KG1 (cell line): ENCODE data around the gene MFAP3.
"Not testable (repeated sequence)": the region's sequence is repeated elsewhere in the genome, so short reads cannot be mapped to it uniquely, and the experiment has no call there.

Experiments used
- DNase-seq: peaks from one replicate; lab custom pipeline; 2025; lab: John Stamatoyannopoulos, UW

The MFAP3 gene

DNA sequence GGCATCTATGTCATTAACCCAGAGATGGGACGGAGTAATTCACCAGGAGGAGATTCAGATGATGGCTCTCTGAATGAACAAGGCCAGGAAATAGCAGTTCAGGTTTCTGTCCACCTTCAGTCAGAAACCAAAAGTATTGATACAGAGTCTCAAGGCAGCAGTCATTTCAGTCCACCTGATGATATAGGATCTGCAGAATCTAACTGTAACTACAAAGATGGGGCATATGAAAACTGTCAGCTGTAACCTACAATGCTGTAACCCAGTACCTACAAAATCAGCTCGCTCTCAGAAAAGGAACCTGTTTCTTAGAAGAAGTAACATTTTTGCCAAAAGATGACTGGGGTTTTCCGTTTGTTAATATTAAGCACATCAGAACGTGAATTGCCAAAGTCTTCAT is 14.7 kb downstream of the MFAP3 start:
- DNase-seq, result no peak

DNA sequence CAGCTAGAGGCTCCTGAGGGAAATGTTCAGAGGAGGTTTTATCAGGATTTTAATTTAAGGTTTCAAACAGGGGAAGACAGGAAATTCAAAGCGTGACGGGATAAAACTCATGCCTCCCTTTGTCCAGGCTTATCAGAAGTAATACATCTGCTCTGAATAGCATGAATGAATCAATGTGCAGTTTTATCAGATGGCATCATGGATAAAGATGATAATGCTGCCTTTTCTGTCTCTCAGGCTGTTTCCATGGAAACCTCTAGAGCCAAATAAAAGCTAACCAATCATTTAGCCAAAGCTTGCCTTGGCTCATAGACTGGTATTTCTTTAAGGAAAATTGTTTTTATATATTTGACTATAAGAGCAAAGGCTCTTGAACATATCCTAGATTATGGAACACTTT is 16.4 kb downstream of the MFAP3 start:
- no peak for DNase-seq

- DNase-seq, result no peak
Measured at GRCh38 chr5:154058055-154059038, 19.6 kb downstream of the MFAP3 start.

- no peak for DNase-seq
Measured at GRCh38 chr5:154059039-154059430, 20.3 kb downstream of the MFAP3 start.

DNA sequence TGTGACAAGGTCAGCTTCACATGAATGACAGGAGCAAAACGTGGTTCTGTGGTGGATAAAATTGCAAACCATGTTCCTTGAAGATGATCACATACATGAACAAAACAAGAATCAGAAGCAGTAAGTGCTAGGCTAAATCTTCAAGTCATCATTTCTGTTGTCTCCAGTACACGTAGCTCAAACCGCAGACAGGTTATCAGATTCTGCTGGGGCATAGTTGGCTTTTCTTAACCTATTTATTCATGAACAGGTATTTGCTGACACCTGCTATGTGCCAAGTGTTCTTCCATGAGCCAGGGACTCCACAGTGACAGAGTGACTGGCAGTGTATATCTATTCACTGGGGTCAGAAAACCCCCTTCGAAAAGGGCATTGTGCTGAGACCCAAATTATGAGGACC is 20.8 kb downstream of the MFAP3 start:
- DNase-seq, result no peak

DNA sequence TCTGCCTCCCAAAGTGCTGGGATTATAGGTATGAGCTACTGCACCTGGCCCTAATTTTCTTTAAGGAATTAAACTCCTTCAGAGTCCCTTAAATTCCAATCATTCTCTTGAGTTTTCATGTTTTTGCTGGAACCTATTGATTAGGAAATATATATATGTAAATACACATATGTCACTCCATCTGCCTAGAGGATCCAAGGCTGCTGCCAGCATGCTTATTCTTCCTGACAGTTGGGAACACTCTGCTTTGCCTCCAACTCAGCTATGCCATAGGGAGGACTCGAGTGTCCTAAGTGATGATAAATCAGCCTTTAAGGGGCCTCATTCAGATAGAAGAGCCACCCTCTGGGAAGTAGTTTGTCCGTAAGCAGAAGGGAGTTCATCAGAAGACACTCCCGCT is 21.8 kb downstream of the MFAP3 start:
- DNase-seq, result no peak

DNA sequence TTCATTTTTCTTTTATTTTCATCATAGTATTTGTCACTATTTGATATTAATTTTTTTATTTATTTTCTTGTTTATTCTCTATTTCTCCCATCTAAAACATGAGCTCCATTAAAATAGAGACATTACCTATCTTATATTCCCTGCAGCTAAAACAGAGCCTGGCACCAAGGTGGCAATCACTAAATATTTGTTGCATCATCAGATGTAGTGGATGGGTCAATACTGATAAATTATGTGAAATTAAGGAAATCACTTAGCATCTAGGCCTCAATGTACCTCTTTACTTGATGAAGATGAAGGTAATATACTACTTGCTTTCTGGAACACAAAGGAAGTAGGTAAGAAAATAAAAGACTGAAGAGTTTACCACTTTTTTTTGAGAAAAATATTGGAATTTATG is 24.6 kb downstream of the MFAP3 start:
- no peak for DNase-seq

DNA sequence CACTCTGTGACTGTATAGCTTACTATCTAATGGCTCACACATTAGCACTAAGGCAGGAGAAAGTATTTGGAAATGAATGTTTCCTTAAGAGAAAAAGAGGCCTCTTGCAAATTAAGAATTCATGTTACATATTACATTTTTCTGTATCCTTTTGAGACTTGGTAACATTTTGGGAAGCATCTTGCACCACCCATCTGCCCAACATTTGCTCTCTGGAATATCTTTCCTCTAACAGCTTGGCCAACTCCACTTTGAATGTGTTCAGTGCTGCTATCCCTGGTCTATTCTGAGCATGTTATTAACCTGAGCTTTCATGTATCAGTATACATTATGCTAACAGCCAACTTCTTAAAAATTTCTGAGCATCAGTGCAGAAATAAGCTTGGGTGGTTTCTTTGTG is 27.2 kb downstream of the MFAP3 start:
- no peak for DNase-seq

DNA sequence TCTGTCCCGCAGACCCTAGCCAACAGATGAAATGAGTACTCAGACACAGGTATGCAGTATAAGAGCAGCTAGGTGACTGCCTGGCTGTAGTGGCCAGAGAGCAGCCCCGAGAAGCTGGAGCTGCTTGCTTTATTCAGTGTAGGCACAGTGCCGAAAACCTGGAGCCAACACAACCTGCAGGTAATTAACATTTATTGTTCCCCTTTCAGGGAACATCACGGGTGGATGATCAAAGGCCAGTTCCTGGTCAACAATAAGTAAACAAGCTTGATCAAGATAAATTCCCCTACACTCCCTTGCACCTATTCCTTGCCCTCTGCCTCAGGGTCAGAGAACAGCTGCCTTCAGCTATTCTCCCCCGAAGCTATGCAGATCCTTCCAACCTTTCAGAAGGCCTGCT is 31.1 kb downstream of the MFAP3 start:
- not testable (repeated sequence) for DNase-seq

DNA sequence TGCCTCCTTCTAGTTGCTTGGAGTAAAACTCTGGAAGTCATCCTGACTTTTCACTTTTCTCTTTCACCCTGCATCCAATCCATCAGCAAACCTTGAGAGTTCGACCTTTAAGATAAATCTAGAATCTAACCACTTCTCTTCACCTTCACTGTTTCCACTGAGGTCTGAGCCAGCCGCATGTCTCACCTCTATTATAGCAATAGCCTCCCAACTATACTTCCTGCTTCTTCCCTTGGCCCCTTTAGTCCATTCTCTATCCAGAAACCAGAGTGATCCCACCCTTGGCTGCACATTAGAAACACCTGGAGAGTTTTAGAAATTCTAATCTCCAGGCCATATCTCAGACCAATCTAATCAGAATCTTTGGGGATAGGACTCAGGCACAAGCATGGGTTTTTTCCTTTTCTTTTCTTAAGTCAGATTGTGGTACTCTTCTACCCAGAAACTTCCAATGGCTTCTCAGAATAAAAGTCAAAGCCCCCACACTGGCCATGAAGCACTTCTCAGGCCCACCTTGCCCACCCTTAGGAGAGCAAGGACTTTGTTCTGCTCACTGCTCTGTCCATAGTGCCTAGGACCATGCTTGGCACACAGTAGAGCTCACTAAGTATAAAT is 33.1 kb downstream of the MFAP3 start:
- no peak for DNase-seq

DNA sequence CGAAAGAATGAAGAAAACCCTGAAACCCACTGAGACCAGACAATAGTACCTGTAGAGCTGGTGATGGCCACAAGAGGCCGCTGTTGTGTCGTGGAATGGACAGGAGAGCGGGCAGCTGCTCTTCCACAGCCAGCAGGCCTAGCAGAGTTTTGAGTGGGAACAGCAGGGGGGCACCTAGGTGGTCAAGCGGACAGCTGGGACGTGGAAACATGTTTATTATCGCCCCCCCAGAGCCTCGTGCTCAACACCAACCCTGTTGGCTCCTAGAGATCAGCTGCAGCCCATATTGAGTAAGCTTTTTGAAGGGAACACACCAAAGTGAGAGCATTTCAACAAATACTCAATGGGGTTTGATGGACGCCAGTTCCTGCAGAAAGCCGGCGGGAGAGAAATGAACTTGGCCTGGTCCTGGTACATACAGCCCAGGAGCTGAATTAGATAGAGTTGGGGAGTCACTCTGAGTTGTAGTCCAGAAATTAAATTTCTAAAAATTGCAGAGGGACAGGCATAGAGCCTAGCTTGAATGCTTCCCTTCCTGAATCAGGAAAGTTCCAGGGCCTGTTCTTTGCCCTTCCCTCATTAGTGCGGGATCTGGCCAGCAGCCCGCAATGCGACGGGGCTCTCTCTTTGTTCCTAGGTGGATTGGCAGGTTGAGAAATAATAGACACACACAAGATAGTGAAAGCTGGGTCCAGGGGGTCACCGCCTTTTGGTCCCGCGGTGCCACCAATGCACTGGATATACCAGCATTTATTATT is 33.8 kb downstream of the MFAP3 start:
- peak; percentile 37 for DNase-seq

DNA sequence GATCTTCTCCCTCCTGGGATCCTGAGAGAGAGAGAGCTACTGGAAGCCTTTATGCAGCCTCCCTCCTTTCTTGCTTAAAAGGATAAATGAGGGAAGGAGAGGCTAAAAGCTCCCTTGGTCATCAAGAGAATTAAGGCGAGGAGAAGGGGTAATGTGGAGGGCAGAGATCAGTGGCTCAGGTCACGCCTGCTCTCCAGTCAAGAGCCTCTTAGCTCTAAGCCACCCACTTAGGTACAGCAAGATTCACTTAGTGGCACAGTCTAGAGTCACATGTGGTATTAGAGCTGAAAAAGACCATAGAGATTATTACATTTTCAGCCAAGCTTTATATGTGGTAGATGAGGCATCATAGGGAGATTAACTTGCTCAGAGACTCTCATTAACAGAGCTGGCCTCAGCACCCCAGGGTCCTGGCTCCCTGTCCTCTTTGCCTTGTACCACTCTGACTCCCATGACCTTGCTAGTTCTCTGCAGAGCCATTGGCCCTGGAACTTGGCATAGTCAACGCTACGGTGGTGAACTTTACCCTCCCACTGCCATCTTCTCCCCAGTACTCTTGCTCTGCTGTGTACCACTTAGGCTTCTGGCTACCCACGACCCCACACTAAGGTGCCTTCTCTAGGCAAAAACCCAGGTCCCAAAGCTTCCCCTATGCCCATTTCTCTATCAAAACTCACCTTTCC is 37.6 kb downstream of the MFAP3 start:
- DNase-seq, result no peak

DNA sequence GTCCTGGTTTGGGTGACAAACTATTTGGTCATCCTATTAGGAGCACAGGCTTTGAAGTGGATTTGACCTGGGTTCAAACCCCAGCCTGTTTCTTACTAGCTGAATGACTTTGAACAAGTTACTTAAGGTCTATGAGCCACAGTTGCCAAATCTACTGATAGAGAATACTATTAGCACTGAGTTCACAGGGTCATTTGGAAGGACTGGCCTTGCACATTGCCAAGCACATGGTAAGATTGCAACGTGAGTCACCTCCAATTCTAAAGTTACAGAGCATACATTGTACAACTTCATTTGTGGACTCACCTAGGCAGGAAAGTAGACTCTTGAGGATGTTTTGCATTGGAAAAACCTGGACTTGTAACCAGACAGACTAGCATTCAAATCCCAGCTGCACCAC is 38.9 kb downstream of the MFAP3 start:
- no peak for DNase-seq

DNA sequence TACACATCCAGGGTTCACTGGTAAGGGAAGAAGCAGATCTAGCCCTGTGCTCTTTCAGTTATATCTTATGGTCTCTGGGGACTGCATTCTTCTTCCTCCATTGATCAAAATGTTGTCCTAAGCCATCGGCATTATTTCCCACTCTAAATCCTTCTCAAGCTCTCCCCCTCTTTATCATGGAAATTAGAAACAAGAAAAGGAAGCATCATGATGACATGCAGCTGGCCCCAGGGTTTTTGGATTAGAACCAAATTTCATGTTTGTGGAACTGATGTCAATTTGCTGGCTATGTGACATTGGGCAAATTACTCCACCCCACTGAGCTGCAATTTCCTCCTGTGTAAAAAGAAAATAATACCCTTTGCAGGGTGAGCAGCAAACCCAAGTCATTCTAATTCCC is 39.5 kb downstream of the MFAP3 start:
- DNase-seq, result no peak

GRCh38 chr5:154081246-154081645 is 42.5 kb downstream of the MFAP3 start:
- DNase-seq, result no peak

DNA sequence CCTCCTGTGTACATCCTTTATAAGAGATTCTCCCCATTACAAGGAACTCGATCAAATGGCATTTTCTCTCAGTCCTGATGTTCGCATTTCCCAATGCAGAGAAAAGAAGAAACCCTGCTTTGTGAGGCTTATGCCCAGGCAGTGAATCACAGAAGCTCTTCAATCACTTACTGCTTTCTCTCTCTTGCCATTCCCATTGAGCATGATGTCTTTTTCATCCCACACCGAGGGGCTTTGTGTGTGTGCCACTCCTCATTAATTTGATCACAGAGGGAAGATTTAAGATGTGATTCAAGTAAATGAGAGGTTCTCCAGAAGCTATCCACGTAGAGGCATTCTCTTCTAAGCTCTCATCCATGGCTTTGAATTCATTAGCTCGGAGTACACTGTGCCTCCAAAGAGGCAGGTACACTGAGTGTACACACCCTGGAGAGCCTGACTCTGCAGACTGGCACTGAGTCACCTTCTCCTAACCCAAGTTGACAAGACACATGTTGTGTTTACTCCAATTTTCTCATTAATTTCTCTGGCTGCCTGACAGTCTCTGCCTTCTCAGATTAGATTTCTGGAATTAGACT is 45.4 kb downstream of the MFAP3 start:
- no peak for DNase-seq

GRCh38 chr5:154086146-154086545 is 47.4 kb downstream of the MFAP3 start:
- DNase-seq, result no peak

- no peak for DNase-seq
Measured at GRCh38 chr5:154086641-154087040, 47.9 kb downstream of the MFAP3 start.

DNA sequence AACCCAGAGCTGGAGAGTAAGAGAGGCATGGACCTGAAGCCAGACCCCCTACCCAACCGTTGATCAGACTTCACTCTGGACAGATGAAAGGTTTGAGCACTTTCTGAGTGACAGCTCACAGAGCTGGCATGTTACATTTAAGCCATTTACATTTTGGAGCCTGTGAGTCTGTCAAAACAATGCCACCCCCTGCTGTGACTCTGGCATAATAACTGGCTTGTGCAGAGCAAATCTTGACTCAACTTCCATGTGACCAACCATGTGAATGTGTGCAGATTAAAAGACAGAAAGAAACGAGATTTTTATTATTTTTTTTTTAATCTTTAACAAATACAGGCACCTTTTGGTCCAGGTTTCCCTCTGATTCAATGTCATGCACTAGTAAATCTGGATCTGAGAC is 48.5 kb downstream of the MFAP3 start:
- no peak for DNase-seq

DNA sequence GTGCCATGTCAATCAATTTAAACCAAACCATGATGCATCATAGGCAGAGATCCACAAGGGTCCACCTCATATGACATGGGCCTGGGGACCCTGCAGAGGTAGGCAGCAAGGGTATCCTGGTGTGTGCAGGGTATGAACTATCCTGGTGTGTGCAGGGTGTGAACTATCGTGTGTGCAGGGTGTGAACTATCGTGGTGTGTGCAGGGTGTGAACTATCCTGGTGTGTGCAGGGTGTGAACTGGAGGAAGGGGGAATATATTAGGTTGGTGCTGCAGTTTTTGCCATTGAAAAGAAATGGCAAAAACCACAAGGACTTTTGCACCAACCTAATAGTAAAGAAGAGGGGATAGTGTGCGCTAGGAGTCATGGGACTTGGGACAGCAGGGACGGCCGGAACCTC is 50.0 kb downstream of the MFAP3 start:
- no peak for DNase-seq

DNA sequence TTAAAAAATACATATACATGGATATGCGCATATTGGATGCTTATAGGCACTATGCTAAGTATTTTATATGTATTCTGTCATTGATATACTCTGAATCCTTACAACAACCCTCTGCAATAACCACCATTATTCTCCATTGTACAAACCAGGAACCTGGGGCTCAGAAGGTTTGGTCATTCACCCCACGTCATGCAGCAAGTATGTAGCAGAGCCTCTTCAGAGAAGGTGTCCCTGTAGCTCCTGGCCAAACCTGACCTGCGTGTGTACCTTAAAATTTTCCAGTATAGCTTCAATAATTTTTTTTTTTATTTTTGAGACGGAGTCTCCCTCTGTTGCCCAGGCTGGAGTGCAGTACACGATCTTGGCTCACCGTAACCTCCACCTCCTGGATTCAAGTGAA is 51.9 kb downstream of the MFAP3 start:
- no peak for DNase-seq
